Keratinocyte (primary cell): ENCODE results near the gene SNAP25. TPM values are rescaled to one million over a fixed set of nuclear protein-coding genes. Genes with fewer than 3 reads are reported as not detected.

Experiments used
- DNase-seq: peaks from one replicate; pipeline ENCODE4 v3.0.0-alpha.2; 2011; ENCODE audit warnings: low read depth, missing footprints, low spot score
- FAIRE-seq: peaks from 2 replicates; lab custom pipeline; 2011; peaks lifted over from hg19 to GRCh38; lab: Jason Lieb, UNC
- H2AFZ ChIP-seq: 2 replicates; pipeline ENCODE4 v1.6.0; 2012; ENCODE audit warnings: low read length, control low read depth, inconsistent platforms; ENCODE audit not compliant: control insufficient read depth
- H3K27ac ChIP-seq: 2 replicates; pipeline ENCODE4 v1.5.1; 2011; ENCODE audit warnings: low read length; ENCODE audit not compliant: control insufficient read depth, insufficient read depth
- H3K27me3 ChIP-seq: 3 replicates; pipeline ENCODE4 v1.6.0; 2011; ENCODE audit warnings: low read length; ENCODE audit not compliant: control insufficient read depth, insufficient read depth; ENCODE audit errors: extremely low read depth
- H3K36me3 ChIP-seq, 2 experiments: 2 replicates in 1 of 2; 3 replicates in 1 of 2; pipeline ENCODE4 v1.5.1; 2011; ENCODE audit warnings: low read length in 2 of 2, mild to moderate bottlenecking in 1 of 2; ENCODE audit not compliant: control insufficient read depth in 2 of 2, insufficient read depth in 2 of 2; ENCODE audit errors: extremely low read depth in 1 of 2
- H3K4me1 ChIP-seq: 3 replicates; pipeline ENCODE4 v1.5.1; 2011; ENCODE audit warnings: low read length; ENCODE audit not compliant: control insufficient read depth, insufficient read depth; ENCODE audit errors: extremely low read depth
- H3K4me2 ChIP-seq: 3 replicates; pipeline ENCODE4 v1.6.0; 2011; ENCODE audit warnings: low read depth, low read length; ENCODE audit not compliant: control insufficient read depth, insufficient read depth; ENCODE audit errors: extremely low read depth
- H3K4me3 ChIP-seq, 3 experiments: fragments of 200-600 bp in 1 of 3; sonication (generic) in 1 of 3; 2 replicates in 2 of 3; 3 replicates in 1 of 3; pipeline ENCODE4 v1.5.1; 2011 to 2016; ENCODE audit warnings: low read length in 3 of 3, mild to moderate bottlenecking in 3 of 3, control low read depth in 2 of 3, inconsistent platforms in 1 of 3, low read depth in 1 of 3, mixed read lengths in 1 of 3, mixed run types in 1 of 3, moderate library complexity in 1 of 3; ENCODE audit not compliant: control insufficient read depth in 2 of 3, insufficient read depth in 2 of 3; ENCODE audit errors: extremely low read depth in 1 of 3
- H3K79me2 ChIP-seq: 2 replicates; pipeline ENCODE4 v1.6.0; 2012; ENCODE audit warnings: low read length; ENCODE audit not compliant: control insufficient read depth, insufficient read depth
- H3K9ac ChIP-seq: 3 replicates; pipeline ENCODE4 v1.6.0; 2011; ENCODE audit warnings: low read length; ENCODE audit not compliant: control insufficient read depth, insufficient read depth; ENCODE audit errors: extremely low read depth
- H3K9me1 ChIP-seq: 3 replicates; pipeline ENCODE4 v1.6.0; 2011; ENCODE audit warnings: low read length; ENCODE audit not compliant: control insufficient read depth, insufficient read depth; ENCODE audit errors: extremely low read depth
- H3K9me3 ChIP-seq: 2 replicates; pipeline ENCODE4 v1.5.1; 2012; ENCODE audit warnings: low read depth, low read length; ENCODE audit not compliant: control insufficient read depth
- H4K20me1 ChIP-seq: 3 replicates; pipeline ENCODE4 v1.6.0; 2011; ENCODE audit warnings: low read length; ENCODE audit not compliant: control insufficient read depth, insufficient read depth; ENCODE audit errors: extremely low read depth
- CTCF ChIP-seq, 3 experiments: IDR thresholded peaks in 1 of 3; conservative IDR thresholded peaks in 1 of 3; optimal IDR thresholded peaks in 1 of 3; 2 replicates in 2 of 3; 3 replicates in 1 of 3; pipeline versions ENCODE3 to v1.5.1; 2011; ENCODE audit warnings: low read length in 3 of 3, mild to moderate bottlenecking in 3 of 3, moderate library complexity in 2 of 3, control low read depth in 1 of 3, inconsistent platforms in 1 of 3; ENCODE audit not compliant: insufficient read depth in 2 of 3; ENCODE audit errors: extremely low read depth in 1 of 3
- EZH2 ChIP-seq: IDR thresholded peaks from one replicate; pipeline ENCODE4 v1.6.1; 2012; ENCODE audit warnings: inconsistent platforms, mild to moderate bottlenecking, low read length, moderate library complexity
- dilution Hi-C: fragments of 300-500 bp; cut with MboI; formaldehyde crosslinking; loops from one replicate; pipeline ENCODE4 v1.7.0; 2020; ENCODE audit warnings: low sequenced_read_pairs; ENCODE audit not compliant: extremely low pct_ligation_motif_present
- polyA plus RNA-seq, 5 experiments: library from polyadenylated mRNA; depleted of rRNA in 3 of 5; stranded (reverse) in 3 of 5; stranded (forward) in 1 of 5; unstranded in 1 of 5; fragments of >200 nt; gene quantifications; 1 replicate in 1 of 5; 2 replicates in 3 of 5; 3 replicates in 1 of 5; pipeline versions ENCODE4 v1.2.1 to v1.2.3, GENCODE V29; 2011 to 2012; ENCODE audit warnings: missing spikeins in 2 of 5, low read depth in 1 of 5, low replicate concordance in 1 of 5

SNAP25 gene
- polyA plus RNA-seq, 1 donor (not counting 4 experiments of a cell fraction or from before 2014, with no cell fraction given) = not detected

DNA sequence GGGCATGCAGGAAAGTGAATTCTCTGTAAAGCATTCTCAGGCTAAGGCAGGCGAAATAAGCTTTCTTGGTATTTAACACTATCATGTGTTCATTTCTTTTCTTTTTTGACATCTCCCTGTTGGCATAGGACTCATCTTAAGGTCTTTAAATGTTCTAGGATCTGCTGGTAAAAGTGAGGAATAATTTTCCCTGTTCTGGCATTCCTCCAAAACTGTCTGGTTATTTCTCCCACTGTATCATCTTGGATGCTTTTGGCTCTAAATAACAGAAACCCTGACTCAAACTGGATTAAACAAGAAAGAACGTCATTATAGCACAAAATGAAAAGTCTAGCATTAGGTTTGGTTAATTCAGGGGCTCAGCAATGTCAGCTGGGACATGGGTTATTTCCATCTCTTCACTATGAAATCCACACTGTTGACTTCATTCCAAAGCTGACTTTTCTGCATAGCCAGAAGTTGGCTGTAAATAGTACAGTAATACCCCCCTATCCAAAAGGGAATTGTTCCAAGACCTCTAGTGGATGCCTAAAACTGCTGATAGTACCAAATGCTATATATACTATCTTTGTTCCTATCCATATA, 37.9 kb upstream of the SNAP25 start:
- Histone ChIP-seq H3K9me3 (no peaks in the 10 kb centered on the region), H3K27ac (no peak overlapping the region), H3K9me1 (no peaks in the 10 kb centered on the region), H3K36me3 (no peaks in the 10 kb centered on the region), H3K4me3 (no peak overlapping the region), H3K4me2 (no peak overlapping the region), H3K27me3 (no peaks in the 10 kb centered on the region), H3K4me1 (no peaks in the 10 kb centered on the region), H4K20me1 (no peaks in the 10 kb centered on the region), H3K9ac (no peak overlapping the region), H3K79me2 (no peaks in the 10 kb centered on the region), H2AFZ (no peak overlapping the region)
- dilution Hi-C loops = no loop called here
- DNase-seq (no peak), FAIRE-seq (no peak)
- TF ChIP-seq CTCF (optimal IDR thresholded peaks at IDR 0.05 in 1 of 3, IDR thresholded peaks at IDR 0.05 in 1 of 3, conservative IDR thresholded peaks at IDR 0.05 in 1 of 3; ENCODE audit: extremely low read depth in 1 of 3, insufficient read depth in 2 of 3, low read length in 3 of 3) (no peak), EZH2 (no peak)

DNA sequence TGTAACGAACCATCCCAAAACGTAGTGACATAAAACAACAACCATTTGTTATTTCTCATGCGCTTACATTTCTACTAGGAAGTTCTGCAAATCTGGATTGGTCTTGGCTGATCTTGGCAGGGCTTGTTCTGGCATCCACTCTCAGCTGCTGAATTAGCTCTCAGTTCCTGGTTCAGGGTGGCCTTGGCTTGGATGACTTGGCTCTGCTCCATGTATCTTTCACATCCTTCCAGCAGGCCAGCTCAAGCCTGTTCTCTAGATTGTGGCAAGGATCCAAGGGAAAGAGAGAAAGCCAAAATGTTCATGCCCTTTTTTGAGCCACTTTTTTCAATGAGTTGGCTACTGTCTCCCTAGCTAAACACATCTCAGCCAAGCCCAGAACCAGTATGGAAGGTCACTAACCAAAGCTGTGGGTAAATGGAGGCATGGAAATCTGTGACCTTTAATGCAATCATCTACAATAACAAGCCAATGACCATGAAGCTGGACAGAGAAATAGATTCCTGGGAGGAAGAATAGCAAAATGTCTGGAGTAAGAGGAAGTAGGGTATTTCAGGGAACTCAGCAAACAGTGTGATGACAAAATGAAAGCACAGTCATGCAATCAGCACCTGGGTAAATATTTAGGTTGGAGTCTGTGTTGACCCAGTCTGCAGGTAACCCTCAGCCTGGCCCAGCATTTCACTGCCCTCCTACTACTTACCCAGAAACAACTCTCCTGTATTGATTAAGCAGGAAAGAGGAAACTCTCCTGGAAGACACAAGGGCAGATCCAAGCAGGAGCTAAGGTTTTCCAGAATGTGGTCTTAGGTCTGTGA, 32.7 kb upstream of the SNAP25 start:
- TF ChIP-seq EZH2 (no peak), CTCF (optimal IDR thresholded peaks at IDR 0.05 in 1 of 3, IDR thresholded peaks at IDR 0.05 in 1 of 3, conservative IDR thresholded peaks at IDR 0.05 in 1 of 3; ENCODE audit: extremely low read depth in 1 of 3, insufficient read depth in 2 of 3, low read length in 3 of 3) (no peak)
- DNase-seq (no peak), FAIRE-seq (peak; percentile 26)
- H3K27ac ChIP-seq = no peak overlapping the region
- no peak overlapping the region for H3K4me3 ChIP-seq
- H3K4me2 ChIP-seq = no peak overlapping the region
- H3K27me3 ChIP-seq = no peaks in the 10 kb centered on the region
- no peaks in the 10 kb centered on the region for H3K36me3 ChIP-seq
- H3K9ac ChIP-seq = no peak overlapping the region
- no peaks in the 10 kb centered on the region for H4K20me1 ChIP-seq
- no peak overlapping the region for H2AFZ ChIP-seq
- dilution Hi-C loops = no loop called here
- no peaks in the 10 kb centered on the region for H3K9me1 ChIP-seq
- H3K4me1 ChIP-seq = no peaks in the 10 kb centered on the region
- H3K9me3 ChIP-seq = no peaks in the 10 kb centered on the region
- no peaks in the 10 kb centered on the region for H3K79me2 ChIP-seq
